ENCODE results near the gene POC5. TPM values are rescaled to one million over a fixed set of nuclear protein-coding genes. Genes with fewer than 3 reads are reported as not detected.

POC5 gene
- total and polyA plus RNA-seq, 2 experiments from 2014 or later = 4.6 to 19.2 TPM

GRCh38 chr5:75662061-75662460, 55.2 kb downstream of the POC5 start:
- H3K36me3 ChIP-seq (replicated peaks; ENCODE audit: insufficient read depth, low read depth) = no peaks in the 10 kb centered on the region
- H4K20me1 ChIP-seq (ENCODE audit: insufficient read depth, poor library complexity, severe bottlenecking) = no peaks in the 10 kb centered on the region
- H3K27me3 ChIP-seq = no peaks in the 10 kb centered on the region
- H3K4me2 ChIP-seq = no peak overlapping the region
- no peak overlapping the region for H3K27ac ChIP-seq
- TF ChIP-seq CTCF (IDR thresholded peaks at IDR 0.05; ENCODE audit: poor library complexity) (no peak), EZH2phosphoT487 (IDR thresholded peaks at IDR 0.05; ENCODE audit: low read depth, severe bottlenecking, unreplicated experiment) (no peak), EZH2 (IDR thresholded peaks at IDR 0.05; ENCODE audit: borderline replicate concordance) (no peak)
- H3K4me3 ChIP-seq = no peak overlapping the region
- no peak for DNase-seq (ENCODE audit: low spot score)
- peaks cover under 1% of the 10 kb centered on the region for H3K4me1 ChIP-seq (ENCODE audit: insufficient read depth)
- H3K79me2 ChIP-seq = no peaks in the 10 kb centered on the region
- no peaks in the 10 kb centered on the region for H3K9me2 ChIP-seq (replicated peaks; ENCODE audit: insufficient read depth)
- H3K9me3 ChIP-seq (ENCODE audit: low read depth) = no peaks in the 10 kb centered on the region
- no peak overlapping the region for H2AFZ ChIP-seq
- 88% methylated on average over 2 of the region's 2 CpGs for WGBS (ENCODE audit: low lambda C conversion rate, missing lambda C conversion rate)

- H3K9me3 ChIP-seq (ENCODE audit: low read depth) = no peaks in the 10 kb centered on the region
Observed at GRCh38 chr5:75660678-75661465, 56.4 kb downstream of the POC5 start.

GRCh38 chr5:75659791-75660450, 57.3 kb downstream of the POC5 start:
- H3K27ac ChIP-seq = no peak overlapping the region
- no peak overlapping the region for H2AFZ ChIP-seq
- H4K20me1 ChIP-seq (ENCODE audit: insufficient read depth, poor library complexity, severe bottlenecking) = no peaks in the 10 kb centered on the region
- H3K4me1 ChIP-seq (ENCODE audit: insufficient read depth) = peaks cover 4% of the 10 kb centered on the region
- DNase-seq (ENCODE audit: low spot score) = no peak
- no peaks in the 10 kb centered on the region for H3K79me2 ChIP-seq
- whole genome bisulfite sequencing (ENCODE audit: low lambda C conversion rate, missing lambda C conversion rate) = 97% methylated on average over 3 of the region's 3 CpGs
- no peaks in the 10 kb centered on the region for H3K9me3 ChIP-seq (ENCODE audit: low read depth)
- H3K4me3 ChIP-seq = no peak overlapping the region
- H3K27me3 ChIP-seq = no peaks in the 10 kb centered on the region
- no peak overlapping the region for H3K4me2 ChIP-seq
- no peak for TF ChIP-seq EZH2 (IDR thresholded peaks at IDR 0.05; ENCODE audit: borderline replicate concordance)
- TF ChIP-seq CTCF (IDR thresholded peaks at IDR 0.05; ENCODE audit: poor library complexity) = no peak
- no peak for TF ChIP-seq EZH2phosphoT487 (IDR thresholded peaks at IDR 0.05; ENCODE audit: low read depth, severe bottlenecking, unreplicated experiment)
- no peaks in the 10 kb centered on the region for H3K36me3 ChIP-seq (replicated peaks; ENCODE audit: insufficient read depth, low read depth)
- H3K9me2 ChIP-seq (replicated peaks; ENCODE audit: insufficient read depth) = no peaks in the 10 kb centered on the region

More at GRCh38 chr5:75660678-75661465, 56.4 kb downstream of the POC5 start:
- Histone ChIP-seq H3K36me3 (replicated peaks; ENCODE audit: insufficient read depth, low read depth) (no peaks in the 10 kb centered on the region), H4K20me1 (ENCODE audit: insufficient read depth, poor library complexity, severe bottlenecking) (no peaks in the 10 kb centered on the region), H2AFZ (no peak overlapping the region), H3K4me2 (no peak overlapping the region), H3K27me3 (no peaks in the 10 kb centered on the region), H3K4me3 (no peak overlapping the region), H3K9me2 (replicated peaks; ENCODE audit: insufficient read depth) (no peaks in the 10 kb centered on the region), H3K79me2 (no peaks in the 10 kb centered on the region), H3K27ac (no peak overlapping the region), H3K4me1 (ENCODE audit: insufficient read depth) (peaks cover 4% of the 10 kb centered on the region)
- TF ChIP-seq EZH2phosphoT487 (IDR thresholded peaks at IDR 0.05; ENCODE audit: low read depth, severe bottlenecking, unreplicated experiment) (no peak), CTCF (IDR thresholded peaks at IDR 0.05; ENCODE audit: poor library complexity) (no peak), EZH2 (IDR thresholded peaks at IDR 0.05; ENCODE audit: borderline replicate concordance) (no peak)
- WGBS (ENCODE audit: low lambda C conversion rate, missing lambda C conversion rate) = 93% methylated on average over 16 of the region's 16 CpGs
- DNase-seq (ENCODE audit: low spot score) = no peak

Measured in hepatocyte (in vitro differentiated cells).